Osteoblast (primary cell): Measurements from ENCODE around the gene ZNF814. TPM values are rescaled to one million over a fixed set of nuclear protein-coding genes. Genes with fewer than 3 reads are reported as not detected.
"Not testable (repeated sequence)": the region's sequence is repeated elsewhere in the genome, so short reads cannot be mapped to it uniquely, and the experiment has no call there.

Experiments used
- DNase-seq: peaks from one replicate; pipeline ENCODE4 v3.0.0; 2011; ENCODE audit warnings: low spot score, mixed read lengths; ENCODE audit not compliant: insufficient read length; ENCODE audit errors: missing footprints
- H2AFZ ChIP-seq: 2 replicates; pipeline ENCODE4 v1.6.0; 2011; ENCODE audit warnings: mild to moderate bottlenecking, low read length
- H3K27ac ChIP-seq: 2 replicates; pipeline ENCODE4 v1.5.1; 2011; ENCODE audit warnings: mild to moderate bottlenecking, low read depth, low read length, moderate library complexity
- H3K27me3 ChIP-seq: 2 replicates; pipeline ENCODE4 v1.6.0; 2012; ENCODE audit warnings: mild to moderate bottlenecking, control low read depth, inconsistent platforms, low read length, moderate library complexity; ENCODE audit not compliant: insufficient read depth
- H3K36me3 ChIP-seq: 2 replicates; pipeline ENCODE4 v1.5.1; 2011; ENCODE audit warnings: mild to moderate bottlenecking, low read length, control low read depth, moderate library complexity; ENCODE audit not compliant: insufficient read depth
- H3K4me1 ChIP-seq: 2 replicates; pipeline ENCODE4 v1.5.1; 2011; ENCODE audit warnings: mild to moderate bottlenecking, low read length, control low read depth, moderate library complexity; ENCODE audit not compliant: insufficient read depth
- H3K4me2 ChIP-seq: 2 replicates; pipeline ENCODE4 v1.6.0; 2011; ENCODE audit warnings: mild to moderate bottlenecking, low read length; ENCODE audit not compliant: insufficient read depth
- H3K4me3 ChIP-seq: fragments of 200-600 bp; sonication (generic); 3 replicates; pipeline ENCODE4 v1.5.1; 2012; ENCODE audit warnings: mild to moderate bottlenecking, low read length, inconsistent platforms; ENCODE audit not compliant: insufficient read depth
- H3K79me2 ChIP-seq: 2 replicates; pipeline ENCODE4 v1.6.0; 2012; ENCODE audit warnings: mild to moderate bottlenecking, low read length, control low read depth, inconsistent platforms; ENCODE audit not compliant: insufficient read depth
- H3K9me3 ChIP-seq: 2 replicates; pipeline ENCODE4 v1.5.1; 2011; ENCODE audit warnings: low read depth, low read length, control low read depth
- H4K20me1 ChIP-seq: 2 replicates; pipeline ENCODE4 v1.6.0; 2012; ENCODE audit warnings: mild to moderate bottlenecking, low read length, control low read depth; ENCODE audit not compliant: insufficient read depth
- total RNA-seq: library from RNA; depleted of rRNA; stranded (reverse); fragments of >200 nt; gene quantifications from 2 replicates; pipeline ENCODE4 v1.2.3, GENCODE V29; 2012
- TF ChIP-seq, protein P1 (sequence below): IDR thresholded peaks from 2 replicates; pipeline ENCODE4 v1.5.1; 2011; ENCODE audit warnings: mild to moderate bottlenecking, low read depth, low read length, moderate library complexity; ENCODE audit errors: extremely low read depth

ZNF814 gene
- total RNA-seq, 1 donor: 12.7 TPM

DNA sequence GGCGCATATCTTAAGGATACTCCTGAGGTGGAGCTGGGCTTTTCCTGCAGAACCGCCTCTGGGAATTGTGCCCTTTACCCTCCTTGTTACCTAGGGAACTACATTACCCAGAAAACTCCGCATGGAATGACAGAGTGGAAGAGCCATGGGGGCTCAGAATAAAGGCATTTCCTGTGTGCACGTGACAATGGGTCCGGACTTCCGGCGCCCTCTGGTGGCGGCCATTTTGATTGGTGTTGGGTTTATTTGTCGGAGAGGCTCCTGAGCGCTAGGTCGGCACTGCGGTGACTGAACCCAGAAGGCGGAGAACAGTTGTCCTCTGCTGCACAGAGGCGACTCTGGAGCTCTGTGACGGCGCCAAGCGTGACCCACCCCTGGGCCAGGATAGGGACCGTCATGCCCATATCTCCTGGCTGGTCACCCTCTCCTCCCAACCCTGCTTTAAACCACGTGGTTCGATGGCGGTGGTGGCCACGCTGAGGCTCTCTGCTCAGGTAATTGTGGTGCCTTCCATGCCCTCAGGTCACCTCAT, 58.7 kb downstream of the ZNF814 start, which contains the start of gene ZNF587B:
Gene ZNF587B, plus strand, starts transcription at position 229 of the 532 bp plus-strand sequence. Its CDS starts 230 bp downstream, at position 459.
- Histone ChIP-seq H3K79me2 (peaks cover 67% of the 10 kb centered on the region), H3K4me2 (peak within 1 kb of the TSS; percentile 36), H2AFZ (peak within 1 kb of the TSS; percentile 62)

DNA sequence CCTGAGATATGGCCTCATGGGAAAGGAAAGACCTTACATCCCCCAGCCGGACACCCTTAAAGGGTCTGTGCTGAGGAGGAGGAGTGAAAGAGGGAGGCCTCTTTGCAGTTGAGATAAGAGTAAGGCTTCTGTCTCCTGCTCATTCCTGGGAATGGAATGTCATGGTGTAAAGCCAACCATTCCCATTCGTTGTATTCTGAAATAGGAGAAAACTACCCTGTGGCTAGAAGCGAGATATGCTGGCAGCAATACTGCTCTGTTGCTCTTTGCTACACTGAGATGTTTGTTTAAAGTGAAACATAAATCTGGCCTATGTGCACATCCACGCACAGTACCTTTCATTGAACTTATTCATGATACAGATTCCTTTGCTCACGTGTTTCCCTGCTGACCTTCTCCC, 59.5 kb downstream of the ZNF814 start:
- no peaks in the 10 kb centered on the region for H3K4me1 ChIP-seq

More for the DNA sequence above, 58.7 kb downstream of the ZNF814 start, which contains the start of gene ZNF587B:
- Histone ChIP-seq H3K9me3 (no peaks in the 10 kb centered on the region), H3K27ac (no peak within 1 kb of the TSS), H3K27me3 (no peaks in the 10 kb centered on the region), H3K36me3 (peaks cover 8% of the 10 kb centered on the region), H3K4me1 (no peaks in the 10 kb centered on the region), H4K20me1 (peaks cover 14% of the 10 kb centered on the region), H3K4me3 (peak within 1 kb of the TSS; percentile 55)
- TF ChIP-seq, protein P1, sequence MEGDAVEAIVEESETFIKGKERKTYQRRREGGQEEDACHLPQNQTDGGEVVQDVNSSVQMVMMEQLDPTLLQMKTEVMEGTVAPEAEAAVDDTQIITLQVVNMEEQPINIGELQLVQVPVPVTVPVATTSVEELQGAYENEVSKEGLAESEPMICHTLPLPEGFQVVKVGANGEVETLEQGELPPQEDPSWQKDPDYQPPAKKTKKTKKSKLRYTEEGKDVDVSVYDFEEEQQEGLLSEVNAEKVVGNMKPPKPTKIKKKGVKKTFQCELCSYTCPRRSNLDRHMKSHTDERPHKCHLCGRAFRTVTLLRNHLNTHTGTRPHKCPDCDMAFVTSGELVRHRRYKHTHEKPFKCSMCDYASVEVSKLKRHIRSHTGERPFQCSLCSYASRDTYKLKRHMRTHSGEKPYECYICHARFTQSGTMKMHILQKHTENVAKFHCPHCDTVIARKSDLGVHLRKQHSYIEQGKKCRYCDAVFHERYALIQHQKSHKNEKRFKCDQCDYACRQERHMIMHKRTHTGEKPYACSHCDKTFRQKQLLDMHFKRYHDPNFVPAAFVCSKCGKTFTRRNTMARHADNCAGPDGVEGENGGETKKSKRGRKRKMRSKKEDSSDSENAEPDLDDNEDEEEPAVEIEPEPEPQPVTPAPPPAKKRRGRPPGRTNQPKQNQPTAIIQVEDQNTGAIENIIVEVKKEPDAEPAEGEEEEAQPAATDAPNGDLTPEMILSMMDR: peak; percentile 22
- peak; percentile 86 for DNase-seq

DNA sequence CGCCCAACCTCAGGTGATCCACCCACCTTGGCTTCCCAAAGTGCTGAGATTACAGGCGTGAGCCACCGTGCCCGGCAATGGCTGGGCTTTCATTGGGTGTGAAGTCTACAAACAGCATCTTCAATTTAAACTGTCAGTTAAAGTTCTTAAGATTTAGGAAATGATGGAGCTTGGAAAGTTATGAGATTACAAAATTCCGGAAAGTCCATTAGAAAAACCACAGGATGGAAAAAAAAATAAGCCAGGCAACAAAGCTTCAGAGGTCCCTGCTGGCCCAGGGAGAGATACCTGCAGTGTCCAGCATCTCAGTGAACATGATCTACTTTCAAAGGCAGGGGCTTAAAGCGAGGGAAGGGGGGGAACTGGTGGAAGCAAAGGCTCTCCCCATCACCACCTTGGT, 63.3 kb downstream of the ZNF814 start:
- Histone ChIP-seq H3K27me3 (no peaks in the 10 kb centered on the region), H3K79me2 (peaks cover 90% of the 10 kb centered on the region), H3K9me3 (no peaks in the 10 kb centered on the region), H3K4me3 (no peak overlapping the region), H3K4me2 (no peak overlapping the region), H3K4me1 (peaks cover 3% of the 10 kb centered on the region), H4K20me1 (peaks cover 26% of the 10 kb centered on the region), H2AFZ (no peak overlapping the region), H3K27ac (no peak overlapping the region), H3K36me3 (peaks cover 11% of the 10 kb centered on the region)
- DNase-seq: peak; percentile 39
- TF ChIP-seq, protein P1: no peak

More for the DNA sequence above, 59.5 kb downstream of the ZNF814 start:
- DNase-seq: no peak
- Histone ChIP-seq H4K20me1 (peaks cover 14% of the 10 kb centered on the region), H3K79me2 (peaks cover 75% of the 10 kb centered on the region), H2AFZ (no peak overlapping the region), H3K36me3 (peaks cover 8% of the 10 kb centered on the region), H3K4me2 (no peak overlapping the region), H3K27ac (no peak overlapping the region), H3K9me3 (no peaks in the 10 kb centered on the region), H3K27me3 (no peaks in the 10 kb centered on the region), H3K4me3 (no peak overlapping the region)
- TF ChIP-seq, protein P1: no peak

DNA sequence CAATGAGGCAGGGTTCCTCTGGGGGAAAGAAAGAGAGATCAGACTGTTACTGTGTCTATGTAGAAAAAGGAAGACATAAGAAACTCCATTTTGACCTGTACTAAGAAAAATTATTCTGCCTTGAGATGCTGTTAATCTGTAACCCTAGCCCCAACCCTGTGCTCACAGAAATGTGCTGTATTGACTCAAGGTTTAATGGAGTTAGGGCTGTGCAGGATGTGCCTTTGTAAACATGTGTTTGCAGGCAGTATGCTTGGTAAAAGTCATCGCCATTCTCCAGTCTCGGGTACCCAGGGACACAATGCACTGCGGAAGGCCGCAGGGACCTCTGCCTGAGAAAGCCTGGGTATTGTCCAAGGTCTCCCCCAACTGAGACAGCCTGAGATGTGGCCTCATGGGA, 65.2 kb downstream of the ZNF814 start:
- Histone ChIP-seq H3K79me2 (peaks cover 83% of the 10 kb centered on the region), H4K20me1 (peaks cover 22% of the 10 kb centered on the region)
- H3K27ac ChIP-seq, H3K36me3 ChIP-seq, H3K9me3 ChIP-seq, H3K4me1 ChIP-seq, H3K4me2 ChIP-seq, DNase-seq, H3K27me3 ChIP-seq, H3K4me3 ChIP-seq, H2AFZ ChIP-seq: not testable (repeated sequence)

DNA sequence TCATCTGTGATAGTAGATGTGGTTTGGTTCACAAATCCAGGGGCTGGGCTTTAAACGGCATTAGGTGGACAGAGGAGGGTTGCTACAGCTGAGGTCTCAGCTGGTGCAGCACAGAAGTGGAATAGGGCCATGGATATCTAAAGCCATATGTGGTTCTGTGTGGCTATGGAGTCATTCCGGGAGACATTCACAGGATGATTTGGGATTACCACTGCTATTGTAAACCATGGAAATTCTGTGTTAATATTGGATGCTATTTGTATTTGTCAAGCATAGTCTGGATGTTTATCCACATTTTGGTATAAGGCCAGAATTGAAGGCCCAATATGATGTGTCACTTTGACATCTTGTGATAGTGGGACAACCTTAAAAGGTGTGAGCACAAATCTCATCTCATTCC, 65.7 kb downstream of the ZNF814 start:
- not testable (repeated sequence) for H3K4me2 ChIP-seq, H3K9me3 ChIP-seq, DNase-seq, H3K27me3 ChIP-seq, H3K36me3 ChIP-seq, H3K4me1 ChIP-seq, H3K4me3 ChIP-seq, H3K27ac ChIP-seq, H2AFZ ChIP-seq
- peaks cover 82% of the 10 kb centered on the region for H3K79me2 ChIP-seq
- peaks cover 22% of the 10 kb centered on the region for H4K20me1 ChIP-seq

DNA sequence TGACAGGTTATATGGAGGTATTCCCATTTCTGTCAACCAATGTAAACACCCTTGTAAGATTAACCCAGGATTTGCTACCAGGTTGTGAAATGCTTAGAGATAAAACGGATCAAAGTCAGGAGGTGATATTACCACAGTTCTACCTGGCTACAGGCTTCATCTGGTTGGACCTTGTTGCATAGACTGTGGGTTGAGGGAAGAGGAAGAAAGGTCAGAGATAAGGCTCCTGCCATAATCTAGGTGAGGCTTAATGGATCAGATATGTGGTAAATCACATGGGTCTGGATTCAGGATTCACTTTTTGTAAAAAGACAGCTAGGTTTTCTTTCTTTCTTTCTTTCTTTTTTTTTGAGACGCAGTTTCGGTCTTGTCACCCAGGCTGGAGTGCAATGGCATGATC, 67.3 kb downstream of the ZNF814 start:
- not testable (repeated sequence) for H2AFZ ChIP-seq, H3K27me3 ChIP-seq, H3K36me3 ChIP-seq, H3K4me1 ChIP-seq, H3K27ac ChIP-seq, H3K4me2 ChIP-seq, H3K9me3 ChIP-seq, H3K4me3 ChIP-seq, DNase-seq
- Histone ChIP-seq H3K79me2 (peaks cover 69% of the 10 kb centered on the region), H4K20me1 (peaks cover 19% of the 10 kb centered on the region)

DNA sequence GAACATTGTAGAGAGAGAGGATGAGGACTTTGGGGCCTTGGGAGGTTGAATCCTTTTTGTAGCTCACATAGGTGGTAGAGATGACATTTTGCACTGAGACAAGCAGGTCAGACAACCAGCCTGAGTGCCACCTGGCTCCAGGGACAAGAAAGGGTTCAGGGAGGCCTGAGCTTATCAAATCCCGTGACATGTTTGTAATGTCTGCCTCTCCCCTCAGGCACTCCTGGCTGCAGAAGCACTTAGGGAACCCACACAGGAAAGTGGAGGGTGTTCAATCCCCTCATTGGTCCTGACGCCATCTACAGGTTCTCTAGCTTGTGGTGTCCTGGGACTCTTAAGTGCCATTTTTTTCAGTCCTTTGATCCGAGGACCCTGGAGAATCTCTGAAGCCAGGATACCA, 67.7 kb downstream of the ZNF814 start:
- Histone ChIP-seq H4K20me1 (peaks cover 18% of the 10 kb centered on the region), H3K4me3 (peak overlapping the region; percentile 99), H3K79me2 (peaks cover 65% of the 10 kb centered on the region), H3K4me2 (peak overlapping the region; percentile 95)
- H3K4me1 ChIP-seq, DNase-seq, H2AFZ ChIP-seq, H3K36me3 ChIP-seq, H3K27me3 ChIP-seq, H3K27ac ChIP-seq, H3K9me3 ChIP-seq: not testable (repeated sequence)
